Pulmonary artery endothelial cell (primary cell): Measurements from ENCODE around the gene ARHGEF6. TPM values are rescaled to one million over a fixed set of nuclear protein-coding genes. Genes with fewer than 3 reads are reported as not detected.
"Not testable (repeated sequence)": the region's sequence is repeated elsewhere in the genome, so short reads cannot be mapped to it uniquely, and the experiment has no call there.

Experiments
- DNase-seq: peaks from one replicate; pipeline ENCODE4 v3.0.0-alpha.2; 2011; ENCODE audit warnings: low read depth, low spot score
- total RNA-seq: library from RNA; depleted of rRNA; stranded (reverse); fragments of >200 nt; gene quantifications from 2 replicates; pipeline ENCODE4 v1.2.3, GENCODE V29; 2014

The ARHGEF6 gene
- total RNA-seq, 1 donor from 2014 or later, result 4.6 TPM

GRCh38 chrX:136781180-136781797 lies 557 bp upstream of the ARHGEF6 start:
- no peak for DNase-seq

- DNase-seq, result no peak
Observed at GRCh38 chrX:136780241-136780640, 491 bp downstream of the ARHGEF6 start.

- DNase-seq, result no peak
Observed at GRCh38 chrX:136779346-136779781, 1.4 kb downstream of the ARHGEF6 start.

GRCh38 chrX:136778916-136779315 lies 1.8 kb downstream of the ARHGEF6 start:
- DNase-seq, result no peak

GRCh38 chrX:136778020-136778419 lies 2.7 kb downstream of the ARHGEF6 start:
- DNase-seq, result no peak

GRCh38 chrX:136773648-136774047 lies 7.1 kb downstream of the ARHGEF6 start:
- no peak for DNase-seq

- not testable (repeated sequence) for DNase-seq
Observed at GRCh38 chrX:136771869-136772268, 8.9 kb downstream of the ARHGEF6 start.

GRCh38 chrX:136768469-136769084 lies 12.2 kb downstream of the ARHGEF6 start:
- DNase-seq, result no peak

- peak; percentile 11 for DNase-seq
Observed at GRCh38 chrX:136767104-136767941, 13.4 kb downstream of the ARHGEF6 start.

- no peak for DNase-seq
Observed at GRCh38 chrX:136766785-136767103, 14.0 kb downstream of the ARHGEF6 start.

- no peak for DNase-seq
Observed at GRCh38 chrX:136765821-136766356, 14.8 kb downstream of the ARHGEF6 start.

- DNase-seq, result no peak
Observed at GRCh38 chrX:136764206-136764605, 16.5 kb downstream of the ARHGEF6 start.

- DNase-seq, result no peak
Observed at GRCh38 chrX:136762820-136763452, 17.8 kb downstream of the ARHGEF6 start.

GRCh38 chrX:136761421-136761820 lies 19.3 kb downstream of the ARHGEF6 start:
- DNase-seq, result no peak

GRCh38 chrX:136759968-136760367 lies 20.8 kb downstream of the ARHGEF6 start:
- DNase-seq, result no peak

GRCh38 chrX:136755411-136755810 lies 25.3 kb downstream of the ARHGEF6 start:
- no peak for DNase-seq

- DNase-seq, result no peak
Observed at GRCh38 chrX:136754651-136755050, 26.1 kb downstream of the ARHGEF6 start.

- DNase-seq, result no peak
Observed at GRCh38 chrX:136752796-136753195, 27.9 kb downstream of the ARHGEF6 start.

- DNase-seq, result no peak
Observed at GRCh38 chrX:136752346-136752745, 28.4 kb downstream of the ARHGEF6 start.

GRCh38 chrX:136750364-136750763 lies 30.4 kb downstream of the ARHGEF6 start:
- DNase-seq, result no peak
